Measurements from ENCODE around the gene PDLIM1. TPM values are rescaled to one million over a fixed set of nuclear protein-coding genes. Genes with fewer than 3 reads are reported as not detected.

Gene PDLIM1
- polyA plus RNA-seq, 1 donor (not counting 4 experiments of a cell fraction or from before 2014, with no cell fraction given) = 298 TPM

GRCh38 chr10:95225136-95225535 lies 65.7 kb downstream of the PDLIM1 start:
- DNase-seq (ENCODE audit: low read depth, low spot score) = no peak
- no peak overlapping the region for H2AFZ ChIP-seq (ENCODE audit: control insufficient read depth, low read length)
- no peaks in the 10 kb centered on the region for H3K9me3 ChIP-seq (ENCODE audit: control insufficient read depth, low read depth, low read length)
- dilution Hi-C loops (cut with MboI; ENCODE audit: extremely low pct_ligation_motif_present, low sequenced_read_pairs) = no loop called here
- no peak overlapping the region for H3K4me3 ChIP-seq (ENCODE audit: control insufficient read depth in 2 of 3, extremely low read depth in 1 of 3, insufficient read depth in 2 of 3, low read depth in 1 of 3, low read length in 3 of 3)
- no peak overlapping the region for H3K4me2 ChIP-seq (ENCODE audit: control insufficient read depth, extremely low read depth, insufficient read depth, low read depth, low read length)
- no peak overlapping the region for H3K9ac ChIP-seq (ENCODE audit: control insufficient read depth, extremely low read depth, insufficient read depth, low read length)
- no peak for FAIRE-seq
- no peak for TF ChIP-seq EZH2 (IDR thresholded peaks at IDR 0.05; ENCODE audit: low read length)
- peak in 2 of 3 experiments; percentile 4 to 13 for TF ChIP-seq CTCF (optimal IDR thresholded peaks at IDR 0.05 in 1 of 3, IDR thresholded peaks at IDR 0.05 in 1 of 3, conservative IDR thresholded peaks at IDR 0.05 in 1 of 3; ENCODE audit: extremely low read depth in 1 of 3, insufficient read depth in 2 of 3, low read length in 3 of 3)
- no peaks in the 10 kb centered on the region for H3K9me1 ChIP-seq (ENCODE audit: control insufficient read depth, extremely low read depth, insufficient read depth, low read length)
- H4K20me1 ChIP-seq (ENCODE audit: control insufficient read depth, extremely low read depth, insufficient read depth, low read length) = no peaks in the 10 kb centered on the region
- H3K27ac ChIP-seq (ENCODE audit: control insufficient read depth, insufficient read depth, low read length) = no peak overlapping the region
- H3K36me3 ChIP-seq (ENCODE audit: control insufficient read depth in 2 of 2, extremely low read depth in 1 of 2, insufficient read depth in 2 of 2, low read length in 2 of 2) = no peaks in the 10 kb centered on the region
- H3K79me2 ChIP-seq (ENCODE audit: control insufficient read depth, insufficient read depth, low read length) = no peaks in the 10 kb centered on the region
- no peaks in the 10 kb centered on the region for H3K27me3 ChIP-seq (ENCODE audit: control insufficient read depth, extremely low read depth, insufficient read depth, low read length)
- H3K4me1 ChIP-seq (ENCODE audit: control insufficient read depth, extremely low read depth, insufficient read depth, low read length) = peaks cover 19% of the 10 kb centered on the region

GRCh38 chr10:95221124-95221523 lies 69.7 kb downstream of the PDLIM1 start:
- dilution Hi-C loops (cut with MboI; ENCODE audit: extremely low pct_ligation_motif_present, low sequenced_read_pairs) = no loop called here
- Histone ChIP-seq H3K9me3 (ENCODE audit: control insufficient read depth, low read depth, low read length) (no peaks in the 10 kb centered on the region), H3K27ac (ENCODE audit: control insufficient read depth, insufficient read depth, low read length) (no peak overlapping the region), H3K79me2 (ENCODE audit: control insufficient read depth, insufficient read depth, low read length) (no peaks in the 10 kb centered on the region), H2AFZ (ENCODE audit: control insufficient read depth, low read length) (no peak overlapping the region), H3K4me3 (ENCODE audit: control insufficient read depth in 2 of 3, extremely low read depth in 1 of 3, insufficient read depth in 2 of 3, low read depth in 1 of 3, low read length in 3 of 3) (no peak overlapping the region), H3K27me3 (ENCODE audit: control insufficient read depth, extremely low read depth, insufficient read depth, low read length) (no peaks in the 10 kb centered on the region), H3K4me1 (ENCODE audit: control insufficient read depth, extremely low read depth, insufficient read depth, low read length) (peaks cover 10% of the 10 kb centered on the region), H3K36me3 (ENCODE audit: control insufficient read depth in 2 of 2, extremely low read depth in 1 of 2, insufficient read depth in 2 of 2, low read length in 2 of 2) (no peaks in the 10 kb centered on the region), H3K4me2 (ENCODE audit: control insufficient read depth, extremely low read depth, insufficient read depth, low read depth, low read length) (no peak overlapping the region), H3K9me1 (ENCODE audit: control insufficient read depth, extremely low read depth, insufficient read depth, low read length) (no peaks in the 10 kb centered on the region), H3K9ac (ENCODE audit: control insufficient read depth, extremely low read depth, insufficient read depth, low read length) (no peak overlapping the region), H4K20me1 (ENCODE audit: control insufficient read depth, extremely low read depth, insufficient read depth, low read length) (no peaks in the 10 kb centered on the region)
- DNase-seq (ENCODE audit: low read depth, low spot score) (no peak), FAIRE-seq (peak; percentile 17)
- TF ChIP-seq CTCF (optimal IDR thresholded peaks at IDR 0.05 in 1 of 3, IDR thresholded peaks at IDR 0.05 in 1 of 3, conservative IDR thresholded peaks at IDR 0.05 in 1 of 3; ENCODE audit: extremely low read depth in 1 of 3, insufficient read depth in 2 of 3, low read length in 3 of 3) (no peak), EZH2 (IDR thresholded peaks at IDR 0.05; ENCODE audit: low read length) (no peak)

Data from keratinocyte (primary cell).